ENCODE measurements around the gene DGKZ.

DGKZ gene

DNA sequence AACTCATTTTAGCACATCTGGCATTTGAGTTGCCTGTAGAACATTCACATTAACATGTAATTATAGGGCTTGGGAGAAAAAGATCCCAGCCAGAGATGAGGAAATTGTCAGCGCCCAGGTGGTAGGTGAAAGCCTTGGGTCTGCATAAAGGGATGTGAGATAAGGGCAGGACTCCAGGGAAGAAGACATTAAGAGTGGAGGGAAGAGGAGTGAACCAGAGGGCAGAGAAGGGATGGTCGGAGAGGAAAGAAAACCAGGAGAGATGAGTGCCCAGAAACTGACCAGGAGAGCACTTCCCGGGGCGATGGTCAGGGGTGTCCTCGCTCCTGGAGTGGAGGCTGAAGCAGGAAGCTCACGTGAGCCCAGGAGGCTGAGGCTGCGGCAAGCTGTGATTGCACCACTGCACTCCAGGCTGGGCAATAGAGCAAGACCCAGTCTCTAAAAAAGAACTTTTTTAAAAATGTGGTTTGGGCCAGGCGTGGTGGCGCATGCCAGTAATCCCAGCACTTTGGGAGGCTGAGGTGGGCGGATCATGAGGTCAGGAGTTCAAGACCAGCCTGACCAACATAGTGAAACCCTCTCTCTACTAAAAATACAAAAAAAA lies 20.3 kb upstream of the DGKZ start:
- no peak for DNase-seq (ENCODE audit: low spot score)

DNA sequence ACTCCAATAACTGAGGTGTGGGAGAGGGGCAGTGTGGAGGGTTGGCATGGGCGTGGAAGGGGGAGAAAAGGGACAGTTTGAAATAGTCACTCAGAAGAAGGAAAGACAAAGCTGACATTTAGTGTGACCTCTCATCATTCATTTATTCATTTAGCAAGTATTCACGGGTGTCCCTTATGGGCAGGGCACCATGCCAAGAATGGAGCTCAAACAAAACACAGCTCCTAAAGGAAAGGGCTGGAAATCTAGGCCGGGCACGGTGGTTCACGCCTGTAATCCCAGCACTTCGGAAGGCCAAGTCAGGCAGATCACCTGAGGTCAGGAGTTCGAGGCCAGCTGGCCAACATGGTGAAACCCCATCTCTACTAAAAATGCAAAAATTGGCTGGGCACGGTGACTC lies 19.4 kb upstream of the DGKZ start:
- no peak for DNase-seq (ENCODE audit: low spot score)

DNA sequence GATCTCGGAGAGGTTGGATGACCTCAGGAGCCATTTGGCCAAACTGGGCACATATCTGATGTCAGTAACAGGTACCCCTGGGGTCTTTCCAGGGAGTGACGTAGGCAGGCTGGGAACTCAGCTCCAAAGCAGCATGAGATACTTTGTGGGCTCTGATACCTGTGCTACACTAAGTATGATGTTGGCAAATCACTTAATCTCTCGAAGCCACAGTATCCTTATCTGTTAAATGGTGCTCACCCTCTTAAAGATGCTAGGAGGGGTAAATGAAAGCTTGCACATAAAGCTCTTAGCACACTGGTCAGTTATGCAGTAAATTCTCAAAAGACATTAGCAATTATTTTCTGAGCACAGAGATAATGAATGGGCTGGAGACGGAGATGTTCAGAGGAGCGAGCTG lies 17.1 kb upstream of the DGKZ start:
- DNase-seq (ENCODE audit: low spot score), result no peak

DNA sequence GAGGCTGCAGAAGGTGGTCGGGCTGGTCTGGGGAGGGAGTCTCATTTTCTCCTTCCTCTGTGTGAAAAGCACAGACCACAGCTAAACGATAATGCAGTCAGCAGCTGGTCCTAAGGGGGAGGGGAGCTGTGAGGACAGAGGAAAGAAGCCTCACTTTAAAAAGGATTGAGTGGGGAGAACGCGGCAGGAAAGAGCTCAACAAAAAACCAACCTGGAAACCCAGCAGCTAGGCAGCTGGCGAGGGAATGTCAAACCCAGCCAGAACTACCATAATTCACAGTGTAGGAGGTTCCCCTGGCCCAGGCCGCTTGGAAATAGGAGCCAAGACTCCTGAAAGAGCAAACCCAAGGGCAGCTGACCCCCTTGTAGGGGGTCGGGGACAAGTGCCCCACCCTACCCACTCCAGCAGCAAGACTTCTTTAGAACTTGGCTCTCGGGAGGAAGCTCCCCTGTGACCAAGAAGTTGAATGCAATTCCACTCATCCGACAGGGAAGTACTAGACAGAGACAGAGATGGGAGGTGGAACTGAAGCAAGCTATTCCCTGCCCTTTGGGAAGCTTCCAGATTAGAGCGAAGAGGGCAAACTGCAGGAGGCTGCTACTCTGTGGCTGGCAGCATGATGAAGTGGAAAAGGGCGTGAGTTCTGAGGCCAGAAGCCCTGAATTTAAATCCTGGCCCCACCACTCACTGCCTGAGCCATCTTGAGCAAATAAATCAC lies 16.5 kb upstream of the DGKZ start:
- no peak for DNase-seq (ENCODE audit: low spot score)

DNA sequence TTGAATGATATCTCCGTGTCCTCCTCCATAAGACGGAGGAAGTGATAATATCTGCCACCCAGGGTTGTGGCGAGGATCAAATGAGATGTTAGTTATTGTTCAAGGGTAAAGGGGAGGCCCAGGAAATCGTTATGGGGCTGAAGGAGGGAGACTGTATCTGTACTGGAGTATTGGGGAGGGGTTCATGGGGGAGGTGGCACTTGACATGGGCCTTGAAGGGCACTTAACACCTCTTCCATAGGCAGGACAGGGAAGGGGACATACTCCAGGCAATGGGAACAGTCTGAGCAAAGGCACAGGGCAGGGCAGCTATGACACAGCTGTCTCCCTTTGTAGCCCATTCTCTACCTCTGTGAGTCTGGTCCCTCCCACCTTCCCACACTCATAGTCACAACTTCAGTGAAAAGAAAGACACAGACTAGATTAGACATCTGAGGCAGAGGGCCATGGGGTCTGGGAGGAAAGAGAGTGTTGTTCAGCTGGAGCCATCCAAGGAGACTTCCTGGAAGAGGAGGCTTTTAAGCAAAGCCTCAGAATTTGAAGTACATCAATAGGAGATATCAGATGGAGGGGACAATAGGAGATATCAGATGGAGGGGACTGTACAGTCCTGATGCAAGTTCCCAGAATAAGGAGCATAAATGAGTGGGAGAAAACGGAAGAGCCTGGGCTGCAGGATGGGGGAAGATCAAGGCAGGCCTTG lies 15.8 kb upstream of the DGKZ start:
- DNase-seq (ENCODE audit: low spot score), result no peak

DNA sequence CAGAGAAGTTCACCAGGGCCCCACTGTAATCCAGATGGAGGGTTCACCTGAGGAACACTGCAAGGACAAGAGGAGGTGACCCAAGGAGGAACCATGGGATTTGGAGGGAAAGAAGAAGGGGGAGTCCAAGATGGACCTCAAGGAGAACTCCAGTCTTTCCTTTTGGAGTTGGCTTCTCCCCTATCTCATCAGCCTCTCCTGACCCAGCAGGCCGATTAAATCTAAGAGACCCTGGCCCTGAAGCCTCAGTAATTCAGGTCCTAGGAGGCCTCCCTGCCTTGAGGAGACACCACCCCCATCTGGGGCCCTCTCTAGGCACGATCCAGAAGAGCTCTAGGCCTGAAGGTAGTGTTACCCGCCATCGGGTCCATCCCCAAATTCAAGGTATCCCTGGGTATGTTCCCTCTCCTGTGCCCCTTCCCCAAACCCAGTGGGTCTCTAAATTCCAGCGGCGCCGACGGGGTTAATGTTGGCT lies 15.1 kb upstream of the DGKZ start:
- no peak for DNase-seq (ENCODE audit: low spot score)

DNA sequence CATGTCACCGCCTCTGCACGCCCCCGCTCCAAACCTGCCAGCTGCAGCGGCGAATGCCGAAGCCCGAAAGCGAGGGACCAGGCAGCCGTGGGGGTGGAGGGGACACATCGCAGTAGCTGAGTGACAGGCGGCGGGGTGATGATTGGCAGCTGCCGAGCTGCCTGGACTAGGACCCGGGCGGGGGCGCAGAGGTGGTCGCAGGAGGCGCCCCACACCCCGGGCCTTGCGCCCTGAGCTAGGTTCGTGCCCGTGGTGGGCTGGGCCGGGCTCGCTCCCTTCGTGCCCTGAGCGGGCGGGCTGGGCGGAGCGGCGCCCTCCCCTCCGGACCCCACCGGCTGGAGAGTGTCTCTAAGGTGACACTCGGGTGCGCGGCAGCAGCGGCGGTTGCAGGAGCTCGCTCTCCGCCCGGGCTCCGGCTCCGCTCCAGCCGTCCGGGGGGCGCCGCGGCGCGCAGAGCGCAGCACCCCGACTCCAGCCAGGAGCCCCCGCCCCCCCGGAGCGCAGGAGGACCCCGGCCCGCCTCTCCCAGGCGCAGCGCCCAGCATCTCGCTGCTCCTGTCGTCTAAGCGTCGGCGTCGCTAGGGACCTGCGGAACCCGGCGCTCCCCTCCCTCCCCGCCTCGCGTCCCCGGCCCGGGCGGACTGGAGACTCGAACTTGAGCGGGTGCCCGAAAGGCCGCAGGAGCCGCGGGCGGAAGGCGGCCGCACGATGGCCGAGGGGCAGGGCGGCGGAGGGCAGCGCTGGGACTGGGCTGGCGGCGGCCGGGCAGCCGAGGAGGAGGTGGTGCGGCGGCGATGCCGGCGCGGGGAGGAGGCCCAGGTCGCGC lies 14.5 kb upstream of the DGKZ start:
- DNase-seq (ENCODE audit: low spot score), result no peak

DNA sequence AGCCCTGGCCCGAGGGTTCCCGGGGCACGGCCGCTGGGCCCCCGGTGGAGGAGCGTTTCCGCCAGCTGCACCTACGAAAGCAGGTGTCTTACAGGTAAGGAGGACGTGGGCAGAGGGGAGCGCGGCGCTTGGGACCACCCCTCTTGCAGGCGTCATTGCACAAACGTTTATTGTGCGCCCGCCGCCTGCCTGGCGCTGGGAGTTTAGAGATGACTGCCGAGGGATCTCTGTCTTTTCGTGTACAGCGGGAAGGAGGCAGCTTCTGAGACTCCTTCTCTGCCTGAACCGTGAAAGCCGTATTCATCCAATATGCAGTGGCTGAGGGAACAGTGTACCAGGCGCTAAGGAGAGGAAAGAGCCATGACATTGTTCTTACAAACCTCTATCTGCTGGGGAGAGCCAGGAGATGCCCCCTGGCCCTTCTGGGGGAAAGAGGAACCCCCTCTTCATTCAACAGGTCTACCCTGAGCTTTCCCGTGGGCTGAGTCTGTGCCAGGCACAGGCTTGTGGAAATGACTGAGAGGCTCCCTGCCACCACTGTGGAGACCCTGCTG lies 13.8 kb upstream of the DGKZ start:
- DNase-seq (ENCODE audit: low spot score), result no peak

DNA sequence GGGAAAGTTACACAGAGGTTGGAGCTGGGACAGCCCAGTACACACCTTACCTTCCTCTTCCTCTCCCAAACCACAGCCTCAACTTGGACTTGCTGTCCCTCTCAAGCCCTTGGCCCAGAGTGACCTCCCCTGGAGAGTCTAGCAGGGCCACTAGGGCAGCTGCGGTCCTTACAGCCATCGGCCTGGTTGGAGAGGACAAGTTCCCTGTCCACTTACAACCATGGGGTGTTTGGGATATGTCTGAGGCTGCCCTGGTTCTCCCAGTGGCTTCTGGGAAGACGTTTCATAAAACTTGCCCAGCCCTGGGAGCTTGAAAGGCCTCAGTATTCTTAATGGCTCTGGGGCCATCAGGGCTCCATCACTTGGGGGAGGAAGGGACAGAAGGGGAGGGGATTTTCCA lies 13.1 kb upstream of the DGKZ start:
- DNase-seq (ENCODE audit: low spot score), result no peak

DNA sequence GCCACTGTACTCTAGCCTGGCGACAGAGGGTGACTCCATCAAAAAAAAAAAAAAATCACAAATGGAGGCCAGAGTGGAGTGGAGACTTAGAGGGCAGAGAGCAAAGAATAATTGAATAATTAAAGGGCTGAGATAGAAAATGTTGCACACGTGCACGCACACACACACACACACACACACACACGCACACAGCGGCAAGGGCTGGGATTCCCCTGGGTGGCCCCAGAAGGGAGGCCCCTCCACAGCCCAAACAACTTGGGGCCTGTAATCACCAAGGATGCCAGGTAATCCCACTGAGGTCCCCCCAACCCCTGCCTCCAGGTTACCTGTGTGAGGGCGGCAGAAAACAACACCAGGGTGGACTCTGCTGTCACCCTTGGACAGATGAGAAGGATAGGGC lies 12.0 kb upstream of the DGKZ start:
- no peak for DNase-seq (ENCODE audit: low spot score)

DNA sequence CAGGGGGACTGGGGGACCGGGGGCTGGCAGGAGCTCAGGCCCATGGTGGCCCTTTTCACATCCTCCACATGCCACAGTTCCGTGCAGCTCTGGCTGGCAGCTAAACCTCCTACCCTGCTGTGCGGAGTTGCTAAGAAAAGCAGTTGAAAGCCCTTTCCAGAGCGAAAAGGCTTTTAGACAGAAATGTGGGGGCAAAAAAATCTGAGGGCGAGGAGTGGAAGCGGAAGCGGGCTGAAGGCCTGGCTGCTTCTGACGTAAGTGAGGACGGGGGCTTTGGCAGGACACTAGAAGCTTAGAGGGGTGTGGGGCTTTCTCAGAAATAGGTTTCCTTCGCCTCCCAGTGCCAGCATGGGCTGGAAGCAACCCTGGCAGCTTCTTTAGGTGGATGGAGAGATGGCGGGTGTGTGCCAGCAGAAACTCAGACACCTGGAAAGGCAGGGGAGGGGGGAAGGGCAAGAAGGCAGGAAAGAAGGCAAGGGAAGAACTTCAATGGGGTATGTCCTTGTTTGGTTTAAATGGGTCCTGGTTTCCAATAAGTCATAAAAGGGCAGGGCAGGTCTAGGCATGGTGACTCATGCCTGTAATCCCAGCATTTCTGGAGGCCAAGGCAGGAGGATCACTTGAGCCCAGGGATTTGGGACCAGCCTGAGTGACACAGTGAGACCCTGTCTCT lies 11.2 kb upstream of the DGKZ start:
- no peak for DNase-seq (ENCODE audit: low spot score)

DNA sequence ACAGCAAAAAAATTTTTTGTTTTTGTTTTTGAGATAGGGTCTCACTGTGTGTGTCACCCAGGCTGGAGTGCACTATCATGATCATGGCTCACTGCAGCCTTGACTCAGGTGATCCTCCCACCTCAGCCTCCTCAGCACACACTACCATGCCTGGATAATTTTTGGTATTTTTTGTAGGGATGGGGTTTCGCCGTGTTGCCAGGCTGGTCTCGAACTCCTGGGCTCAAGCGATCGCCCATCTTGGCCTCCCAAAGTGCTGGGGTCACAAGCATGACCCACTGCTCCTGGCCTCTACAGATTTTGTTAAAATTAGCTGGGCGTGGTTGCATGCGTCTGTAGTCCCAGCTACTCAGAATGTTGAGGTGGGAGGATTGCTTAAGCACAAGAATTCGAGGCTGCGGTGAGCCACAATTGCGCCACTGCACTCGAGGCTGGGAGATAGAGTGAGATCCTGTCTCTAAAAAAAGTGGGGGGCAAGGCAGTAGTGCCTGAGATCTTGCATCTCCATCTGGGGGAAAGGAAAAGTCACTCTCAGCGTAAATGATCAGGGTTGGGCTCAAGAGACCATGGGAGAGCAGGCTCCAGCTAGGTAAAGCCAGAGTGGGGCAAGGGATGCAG lies 10.6 kb upstream of the DGKZ start:
- DNase-seq (ENCODE audit: low spot score), result no peak

DNA sequence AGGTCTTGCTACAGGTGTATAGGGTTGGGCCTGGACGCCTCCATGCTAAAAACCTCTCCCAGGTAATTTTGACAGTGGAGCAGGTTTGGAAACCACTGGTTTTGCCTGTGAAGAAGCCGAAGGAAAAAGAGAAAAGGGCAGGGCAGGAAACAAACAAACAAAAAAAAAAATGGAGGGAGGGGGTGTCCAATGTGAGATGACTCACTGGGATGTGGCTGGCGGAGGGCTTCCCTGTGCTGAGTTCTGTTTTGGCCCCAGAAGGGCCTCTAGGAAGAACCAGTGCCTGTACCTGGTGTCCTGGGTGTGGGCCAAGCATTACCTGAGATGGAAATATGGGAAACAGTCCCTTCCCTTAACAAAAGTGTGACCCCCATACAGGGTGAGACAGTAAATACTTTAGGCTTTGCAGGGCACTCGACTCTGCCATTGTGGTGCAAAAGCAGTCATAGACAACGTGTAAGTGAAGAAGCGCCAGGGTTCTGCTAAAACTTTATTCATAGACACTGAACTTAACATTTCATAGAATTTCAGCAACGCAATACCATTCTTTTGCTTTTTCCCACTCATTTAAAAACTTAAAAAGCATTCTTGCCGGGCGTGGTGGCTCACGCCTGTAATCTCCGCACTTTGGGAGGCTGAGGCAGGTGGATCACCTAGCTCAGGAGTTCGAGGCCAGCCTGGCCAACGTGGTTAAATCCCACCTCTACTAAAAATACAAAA lies 9.5 kb upstream of the DGKZ start:
- DNase-seq (ENCODE audit: low spot score), result no peak

DNA sequence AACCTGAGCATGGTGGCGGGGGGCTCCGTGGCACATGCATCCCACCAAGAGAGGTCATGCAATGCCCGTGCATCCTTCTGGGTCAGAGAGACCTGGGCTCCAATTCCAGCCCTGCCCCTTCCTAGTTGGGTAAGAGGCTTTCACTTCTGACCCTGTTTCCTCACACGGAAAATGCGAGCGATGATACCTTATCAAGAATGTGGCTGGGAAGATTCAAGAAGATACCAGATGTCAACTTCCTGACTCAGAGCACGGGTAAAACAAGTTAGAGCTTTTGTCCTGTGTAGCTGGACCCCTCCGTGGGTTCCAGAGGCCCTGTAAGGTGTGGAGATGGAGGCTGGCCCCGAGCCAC lies 8.7 kb upstream of the DGKZ start:
- DNase-seq (ENCODE audit: low spot score), result no peak

DNA sequence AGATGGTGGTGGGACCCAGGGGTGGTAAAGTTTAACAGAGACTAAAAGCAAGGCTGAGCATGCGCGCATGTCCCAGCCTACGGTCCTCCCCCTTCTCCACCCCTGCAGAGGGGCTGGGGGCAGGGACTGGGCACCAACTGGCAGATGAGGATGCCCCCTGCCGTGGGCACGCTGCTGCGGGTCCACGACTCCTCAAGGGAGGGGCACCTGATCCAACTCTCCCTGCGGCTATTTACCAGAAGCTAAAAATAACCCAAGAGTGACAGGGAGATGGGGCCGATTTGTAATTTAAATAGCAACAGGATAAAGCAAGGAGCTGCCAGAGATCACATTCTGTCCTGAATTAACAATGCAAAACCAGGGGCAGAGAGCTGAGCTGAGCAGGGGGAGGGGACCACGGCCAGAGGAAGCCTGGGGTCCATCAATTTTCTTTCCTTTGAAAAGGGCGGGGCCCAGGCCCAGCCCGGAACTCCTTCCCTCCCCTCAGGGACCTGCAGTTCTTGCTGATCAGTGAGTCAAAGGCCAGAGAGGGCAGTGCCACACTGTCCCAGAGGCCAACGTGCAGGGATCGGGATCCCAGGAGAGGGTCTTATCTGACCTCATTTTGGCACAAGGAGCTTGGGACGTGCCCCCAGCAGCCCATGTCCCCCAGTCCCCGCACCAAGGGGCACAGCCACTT lies 8.1 kb upstream of the DGKZ start:
- DNase-seq (ENCODE audit: low spot score), result no peak

DNA sequence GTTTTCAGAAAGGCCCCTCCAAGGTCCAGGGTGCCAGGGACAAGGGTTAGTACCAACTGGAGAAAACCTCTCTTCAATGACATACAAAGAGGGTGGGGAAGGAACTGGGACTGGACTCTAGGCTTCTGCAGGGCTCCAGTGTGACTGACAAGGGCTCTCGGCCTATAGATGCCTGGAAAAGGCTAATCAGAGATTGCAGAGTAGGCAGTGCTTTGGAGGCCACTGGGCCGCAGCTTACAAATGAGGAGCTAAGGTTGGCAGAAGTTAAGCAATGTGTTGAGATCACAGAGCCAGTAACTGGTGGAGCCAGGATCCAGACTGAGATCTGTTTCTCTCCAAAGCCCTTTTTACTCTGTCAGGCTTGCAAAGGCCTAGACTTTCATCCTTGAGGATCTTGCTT lies 7.4 kb upstream of the DGKZ start:
- DNase-seq (ENCODE audit: low spot score), result no peak

DNA sequence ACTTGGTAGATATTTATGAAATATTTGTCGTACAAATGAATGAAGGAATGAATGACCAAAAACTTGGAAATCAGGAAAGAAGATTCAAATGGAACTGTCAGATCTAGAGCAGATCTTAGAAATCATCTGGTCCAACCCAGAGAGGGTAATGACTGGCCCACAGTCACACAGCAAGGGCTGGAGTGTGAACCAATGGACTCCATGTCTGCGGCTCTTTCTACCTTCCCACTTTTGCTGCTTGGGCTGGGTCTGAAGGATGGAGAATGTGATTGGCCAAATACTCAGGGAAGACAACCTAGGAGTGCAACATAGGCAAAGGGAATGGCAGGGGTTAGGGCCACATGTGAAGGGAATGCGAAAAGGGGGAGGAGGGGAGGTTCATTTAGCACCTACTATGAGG lies 5.8 kb upstream of the DGKZ start:
- DNase-seq (ENCODE audit: low spot score), result no peak

DNA sequence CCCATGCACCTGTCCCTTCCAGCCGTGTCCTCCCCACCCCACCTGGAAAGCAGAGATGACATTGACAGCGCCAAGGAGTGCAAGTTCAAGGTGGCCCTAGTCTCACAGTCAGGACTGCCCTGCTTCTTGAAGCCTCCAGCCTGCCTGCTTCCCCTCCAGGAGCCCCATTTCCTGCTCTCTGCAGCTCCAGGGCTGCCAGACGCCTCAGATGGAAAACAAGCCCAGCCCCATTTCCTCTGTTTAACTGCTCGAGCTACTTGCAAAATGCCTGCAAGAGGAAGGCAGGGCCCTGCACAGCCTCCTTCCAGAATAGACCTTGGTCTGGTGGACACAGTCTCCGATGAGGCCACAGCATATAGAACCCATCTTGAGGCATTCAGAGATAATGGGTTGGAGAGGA lies 5.0 kb upstream of the DGKZ start:
- DNase-seq (ENCODE audit: low spot score), result no peak

DNA sequence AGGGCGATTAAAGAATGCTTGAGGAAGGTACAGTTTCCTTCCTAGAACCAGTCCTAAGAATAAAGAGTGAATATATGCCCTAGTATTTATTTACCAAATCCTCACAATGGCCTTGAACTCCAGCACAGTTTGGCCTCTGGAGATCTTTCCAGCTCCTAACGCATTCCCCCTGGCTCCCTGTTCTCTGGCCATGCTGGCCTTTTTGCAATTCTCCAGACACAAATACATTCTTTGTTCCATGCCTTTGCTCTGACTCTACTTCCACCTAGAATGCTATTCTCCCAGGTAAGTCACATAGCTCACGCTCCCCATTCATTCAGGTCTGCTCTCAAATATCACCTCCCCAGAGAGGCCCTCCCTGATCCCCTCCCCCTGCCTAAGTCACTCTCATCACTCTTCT lies 3.7 kb upstream of the DGKZ start:
- DNase-seq (ENCODE audit: low spot score), result no peak

DNA sequence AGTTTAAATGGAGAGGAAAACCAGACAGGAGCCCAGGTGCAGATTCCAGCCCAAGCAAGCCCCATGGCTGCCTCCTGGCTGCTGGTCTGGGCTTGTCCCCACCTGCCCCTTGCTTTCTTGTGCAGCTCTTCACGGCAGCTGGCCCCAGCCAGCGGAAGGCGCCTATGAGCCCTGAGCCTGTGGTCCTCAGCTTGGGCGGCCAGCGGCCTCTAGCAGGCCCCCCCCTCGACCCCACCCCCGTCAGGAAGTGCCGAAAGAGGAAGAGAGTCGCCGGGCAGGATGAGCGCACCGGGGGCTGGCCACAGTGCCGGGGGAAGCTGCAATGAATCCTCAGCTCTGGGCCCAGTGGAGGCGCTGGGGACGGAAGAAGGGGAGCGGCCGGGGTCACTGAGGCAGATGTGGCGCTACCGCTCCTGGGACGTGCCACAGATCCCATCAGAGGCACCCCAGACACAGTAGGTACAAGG lies 2.1 kb upstream of the DGKZ start:
- no peak for DNase-seq (ENCODE audit: low spot score)

Data from COLO829 (cell line).